OCI-LY7 (cell line): ENCODE measurements around the gene DNAH11. TPM values are rescaled to one million over a fixed set of nuclear protein-coding genes. Genes with fewer than 3 reads are reported as not detected.

ENCODE experiments used
- BruUV-seq: library from RNA; stranded (reverse); fragments of 400-500 nt; replicated peaks from 2 replicates; lab custom pipeline; 2021; lab: Mats Ljungman, UMichigan
- CTCF ChIA-PET: fragments of 300-600 bp; sonication (Branson Sonifier 250); formaldehyde crosslinking; loops from one replicate; lab custom pipeline; 2022; ENCODE audit warnings: antibody characterized with exemption; ENCODE audit not compliant: unreplicated experiment; lab: Charles Lee
- POLR2A ChIA-PET: fragments of 300-600 bp; sonication (Branson Sonifier 250); formaldehyde crosslinking; loops from one replicate; lab custom pipeline; 2022; ENCODE audit warnings: antibody characterized with exemption; lab: Charles Lee
- DNase-seq: peaks from one replicate; pipeline ENCODE4 v3.0.0-alpha.2; 2015; ENCODE audit warnings: low spot score
- H2AFZ ChIP-seq: fragments of 200-600 bp; sonication (generic), shearing (Covaris generic); 2 replicates; pipeline ENCODE4 v1.6.1; 2014; ENCODE audit warnings: mild to moderate bottlenecking, antibody characterized with exemption, low read length, moderate library complexity
- H3K27ac ChIP-seq: fragments of 200-600 bp; sonication (generic); 2 replicates; pipeline ENCODE4 v1.5.1; 2014; ENCODE audit warnings: mixed run types, low read depth, mild to moderate bottlenecking, moderate library complexity, low read length, inconsistent platforms; ENCODE audit not compliant: poor library complexity, severe bottlenecking
- H3K36me3 ChIP-seq: fragments of 200-600 bp; sonication (generic); 2 replicates; pipeline ENCODE4 v1.6.1; 2014; ENCODE audit warnings: mild to moderate bottlenecking, antibody characterized with exemption, low read length, moderate library complexity, mixed read lengths; ENCODE audit not compliant: insufficient read depth
- H3K4me1 ChIP-seq: fragments of 200-600 bp; sonication (generic); 2 replicates; pipeline ENCODE4 v1.5.1; 2014; ENCODE audit warnings: mild to moderate bottlenecking, low read length; ENCODE audit not compliant: insufficient read depth, poor library complexity, severe bottlenecking
- H3K4me2 ChIP-seq: fragments of 200-600 bp; sonication (generic); 2 replicates; pipeline ENCODE4 v1.6.1; 2014; ENCODE audit warnings: mild to moderate bottlenecking, low read length
- H3K4me3 ChIP-seq: fragments of 200-600 bp; sonication (generic); 2 replicates; pipeline ENCODE4 v1.5.1; 2014; ENCODE audit warnings: mild to moderate bottlenecking, low read depth, low read length; ENCODE audit not compliant: poor library complexity, severe bottlenecking
- H3K79me2 ChIP-seq: fragments of 200-600 bp; sonication (generic); 2 replicates; pipeline ENCODE4 v1.6.1; 2016; ENCODE audit warnings: low read depth, mild to moderate bottlenecking, low read length, moderate library complexity, mixed read lengths; ENCODE audit not compliant: insufficient read depth
- H3K9me2 ChIP-seq: fragments of 200-600 bp; sonication (generic); 2 replicates; pipeline ENCODE4 v1.6.1; 2016; ENCODE audit warnings: mild to moderate bottlenecking, low read length, mixed read lengths; ENCODE audit not compliant: insufficient read depth
- H3K9me3 ChIP-seq: fragments of 200-600 bp; sonication (generic); 2 replicates; pipeline ENCODE4 v1.6.1; 2014; ENCODE audit warnings: mild to moderate bottlenecking, mixed run types, low read length, mixed read lengths
- H4K20me1 ChIP-seq: fragments of 200-600 bp; sonication (generic); 2 replicates; pipeline ENCODE4 v1.6.1; 2014; ENCODE audit warnings: mild to moderate bottlenecking, antibody characterized with exemption, low read length, moderate library complexity, mixed read lengths; ENCODE audit not compliant: insufficient read depth
- CTCF ChIP-seq: fragments of 200-600 bp; sonication (generic); conservative IDR thresholded peaks from 2 replicates; pipeline ENCODE4 v1.5.1; 2014; ENCODE audit warnings: mild to moderate bottlenecking, antibody characterized with exemption, low read length, moderate library complexity, mixed read lengths
- EZH2phosphoT487 ChIP-seq: fragments of 200-600 bp; sonication (generic); IDR thresholded peaks from 2 replicates; pipeline ENCODE4 v1.6.1; 2018; ENCODE audit warnings: low read depth, borderline replicate concordance, mild to moderate bottlenecking, mixed run types, antibody characterized with exemption, low read length, moderate library complexity, mixed read lengths
- intact Hi-C: fragments of 100-400 bp; cut with micrococcal nuclease; formaldehyde crosslinking; loops from one replicate; pipeline ENCODE4 v1.10.0; 2022; ENCODE audit not compliant: unreplicated experiment
- total RNA-seq, 2 experiments: library from RNA; depleted of rRNA in 1 of 2; stranded (reverse); fragments of >200 nt in 1 of 2; shearing (Covaris generic) in 1 of 2; gene quantifications; 2 replicates each; pipeline ENCODE4 v1.2.3, GENCODE V29; 2014 to 2022

DNAH11 gene
- total RNA-seq, 2 experiments from 2014 or later = not detected

DNA sequence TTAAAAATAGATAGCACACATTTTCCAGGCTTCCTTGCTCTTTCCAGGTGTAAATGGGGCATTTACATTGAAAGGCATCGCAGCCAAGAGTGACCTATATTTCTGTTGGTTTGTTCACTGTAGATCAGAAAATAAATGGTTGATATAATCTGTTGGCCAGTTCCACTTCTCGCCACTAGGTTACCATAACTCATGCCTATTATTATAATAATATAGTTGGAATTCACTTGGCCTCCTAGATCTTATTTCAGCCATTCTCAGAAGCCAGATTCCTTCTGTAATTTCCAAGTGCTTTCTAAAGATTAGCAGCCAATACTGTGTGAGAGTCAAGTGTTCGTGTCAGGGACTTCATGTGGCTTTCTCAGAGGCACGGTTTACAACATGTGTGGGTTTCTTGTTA is 179.5 kb downstream of the DNAH11 start:
- no peak overlapping the region for H2AFZ ChIP-seq
- ChIA-PET CTCF (no interaction called here), POLR2A (interaction anchor here (0.5 kb wide), 1 partner anchor 23 kb away, joined by 3 read pairs; no protein-coding TSS in a partner anchor)
- H3K4me2 ChIP-seq = no peak overlapping the region
- no peaks in the 10 kb centered on the region for H3K4me1 ChIP-seq
- no peak for DNase-seq
- no peaks in the 10 kb centered on the region for H4K20me1 ChIP-seq
- no peaks in the 10 kb centered on the region for H3K9me2 ChIP-seq
- no peak overlapping the region for H3K27ac ChIP-seq
- no peaks in the 10 kb centered on the region for H3K36me3 ChIP-seq
- H3K4me3 ChIP-seq = no peak overlapping the region
- intact Hi-C loops = no loop called here
- TF ChIP-seq EZH2phosphoT487 (no peak), CTCF (peak; percentile 71)
- BruUV-seq = no TSS peak
- H3K9me3 ChIP-seq = no peaks in the 10 kb centered on the region
- H3K79me2 ChIP-seq = no peaks in the 10 kb centered on the region

- no TSS peak for BruUV-seq
- TF ChIP-seq EZH2phosphoT487 = no peak
- Histone ChIP-seq H2AFZ (no peak overlapping the region), H3K9me3 (no peaks in the 10 kb centered on the region), H3K27ac (no peak overlapping the region), H3K4me3 (no peak overlapping the region), H4K20me1 (no peaks in the 10 kb centered on the region), H3K9me2 (no peaks in the 10 kb centered on the region), H3K4me1 (no peaks in the 10 kb centered on the region), H3K4me2 (no peak overlapping the region), H3K79me2 (no peaks in the 10 kb centered on the region), H3K36me3 (no peaks in the 10 kb centered on the region)
- ChIA-PET CTCF (no interaction called here), POLR2A (interaction anchor here (0.6 kb wide), 1 partner anchor 40 kb away, joined by 3 read pairs; no protein-coding TSS in a partner anchor)
- intact Hi-C loops = no loop called here
- DNase-seq = no peak
These were observed 181.7 kb downstream of the DNAH11 start for GRCh38 chr7:21724562-21724961.

GRCh38 chr7:21730399-21730798 is 187.6 kb downstream of the DNAH11 start:
- CTCF ChIA-PET = no interaction called here
- TF ChIP-seq CTCF (no peak), EZH2phosphoT487 (no peak)
- H4K20me1 ChIP-seq = no peaks in the 10 kb centered on the region
- H3K79me2 ChIP-seq = no peaks in the 10 kb centered on the region
- H2AFZ ChIP-seq = no peak overlapping the region
- H3K4me1 ChIP-seq = no peaks in the 10 kb centered on the region
- H3K4me3 ChIP-seq = no peak overlapping the region
- intact Hi-C loops = no loop called here
- H3K27ac ChIP-seq = no peak overlapping the region
- H3K9me3 ChIP-seq = no peaks in the 10 kb centered on the region
- H3K9me2 ChIP-seq = no peaks in the 10 kb centered on the region
- DNase-seq = no peak
- H3K36me3 ChIP-seq = no peaks in the 10 kb centered on the region
- no TSS peak for BruUV-seq
- no peak overlapping the region for H3K4me2 ChIP-seq
- POLR2A ChIA-PET = no interaction called here
